ENCODE data around the gene EML4. TPM values are rescaled to one million over a fixed set of nuclear protein-coding genes. Genes with fewer than 3 reads are reported as not detected.

Gene EML4
- total and polyA plus RNA-seq, 10 of the 15 experiments (the other 5 are each of a cell fraction or from before 2014, with no cell fraction given), result 23.1 to 91.3 (median 77.4) TPM

DNA sequence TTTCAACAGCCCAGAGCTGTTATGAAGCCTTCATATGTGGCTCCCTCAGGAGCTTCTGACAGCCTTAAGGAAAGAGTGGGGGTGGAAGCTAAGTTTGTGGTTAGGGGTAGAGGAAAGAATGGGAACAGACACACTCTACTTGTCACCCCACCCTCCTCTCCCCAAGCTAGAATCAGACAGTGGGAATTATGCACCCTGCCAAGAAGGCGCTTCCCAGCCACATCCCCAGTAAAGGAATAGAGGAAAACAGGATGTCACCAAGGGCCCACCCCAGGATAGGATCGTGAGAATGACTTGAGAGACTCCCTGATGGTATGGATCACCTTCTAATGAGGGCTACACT is 32.4 kb upstream of the EML4 start (continued):
- TF ChIP-seq SRF (IDR thresholded peaks at IDR 0.05; ENCODE audit: low read depth in 2 of 2, low read length in 2 of 2) (no peak), KDM1A (IDR thresholded peaks at IDR 0.05; ENCODE audit: borderline replicate concordance) (no peak), ZSCAN29 (IDR thresholded peaks at IDR 0.05) (no peak), FOXK2 (IDR thresholded peaks at IDR 0.05) (no peak)

DNA sequence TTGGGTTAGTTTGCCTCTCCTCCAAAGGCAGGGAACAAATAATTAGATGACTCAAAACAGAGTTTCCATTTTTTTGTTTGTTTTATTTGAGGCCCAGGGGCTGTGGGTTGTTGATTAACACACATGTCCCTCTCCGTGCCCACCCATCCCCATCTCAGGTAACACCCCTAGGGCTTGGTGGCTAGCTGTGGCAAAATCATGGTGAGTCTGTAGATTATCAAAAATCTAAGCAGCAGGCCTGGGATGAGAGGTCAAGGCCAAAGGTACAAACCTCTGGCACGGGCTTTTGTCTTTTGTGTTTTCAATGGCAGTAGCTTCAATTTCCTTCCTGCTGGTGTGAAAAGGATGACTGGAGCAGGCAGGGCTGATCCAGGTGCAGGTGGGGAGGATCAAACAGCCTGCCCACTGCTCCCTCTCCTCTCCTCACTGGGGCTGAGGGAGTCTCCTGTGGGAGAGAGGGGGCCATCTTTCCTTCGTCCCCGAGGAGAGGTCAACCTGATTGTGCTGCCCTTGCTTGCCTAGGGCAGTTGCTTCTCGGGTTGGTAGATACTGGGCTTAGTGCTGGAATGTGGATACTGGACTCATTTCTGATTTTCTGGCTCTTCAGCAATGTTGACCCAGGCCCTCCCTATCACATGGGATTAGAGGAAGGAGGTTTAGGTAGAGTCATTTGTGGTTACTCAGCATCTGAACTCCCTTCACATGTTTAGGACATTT is 31.9 kb upstream of the EML4 start:
- H3K9ac ChIP-seq (ENCODE audit: control insufficient read depth, insufficient read depth, low read length), result no peak overlapping the region
- TF ChIP-seq MYB (IDR thresholded peaks at IDR 0.05; ENCODE audit: borderline replicate concordance, low read depth, low read length) (no peak), ZSCAN29 (IDR thresholded peaks at IDR 0.05) (no peak), SREBF2 (IDR thresholded peaks at IDR 0.05; ENCODE audit: low read length) (no peak), NR2C2 (IDR thresholded peaks at IDR 0.05; ENCODE audit: borderline replicate concordance, control insufficient read depth, insufficient read length, low read depth) (no peak), EZH2 (IDR thresholded peaks at IDR 0.05; ENCODE audit: borderline replicate concordance, control insufficient read depth, low read depth, low read length) (no peak)
- TF ChIP-seq, protein P1, sequence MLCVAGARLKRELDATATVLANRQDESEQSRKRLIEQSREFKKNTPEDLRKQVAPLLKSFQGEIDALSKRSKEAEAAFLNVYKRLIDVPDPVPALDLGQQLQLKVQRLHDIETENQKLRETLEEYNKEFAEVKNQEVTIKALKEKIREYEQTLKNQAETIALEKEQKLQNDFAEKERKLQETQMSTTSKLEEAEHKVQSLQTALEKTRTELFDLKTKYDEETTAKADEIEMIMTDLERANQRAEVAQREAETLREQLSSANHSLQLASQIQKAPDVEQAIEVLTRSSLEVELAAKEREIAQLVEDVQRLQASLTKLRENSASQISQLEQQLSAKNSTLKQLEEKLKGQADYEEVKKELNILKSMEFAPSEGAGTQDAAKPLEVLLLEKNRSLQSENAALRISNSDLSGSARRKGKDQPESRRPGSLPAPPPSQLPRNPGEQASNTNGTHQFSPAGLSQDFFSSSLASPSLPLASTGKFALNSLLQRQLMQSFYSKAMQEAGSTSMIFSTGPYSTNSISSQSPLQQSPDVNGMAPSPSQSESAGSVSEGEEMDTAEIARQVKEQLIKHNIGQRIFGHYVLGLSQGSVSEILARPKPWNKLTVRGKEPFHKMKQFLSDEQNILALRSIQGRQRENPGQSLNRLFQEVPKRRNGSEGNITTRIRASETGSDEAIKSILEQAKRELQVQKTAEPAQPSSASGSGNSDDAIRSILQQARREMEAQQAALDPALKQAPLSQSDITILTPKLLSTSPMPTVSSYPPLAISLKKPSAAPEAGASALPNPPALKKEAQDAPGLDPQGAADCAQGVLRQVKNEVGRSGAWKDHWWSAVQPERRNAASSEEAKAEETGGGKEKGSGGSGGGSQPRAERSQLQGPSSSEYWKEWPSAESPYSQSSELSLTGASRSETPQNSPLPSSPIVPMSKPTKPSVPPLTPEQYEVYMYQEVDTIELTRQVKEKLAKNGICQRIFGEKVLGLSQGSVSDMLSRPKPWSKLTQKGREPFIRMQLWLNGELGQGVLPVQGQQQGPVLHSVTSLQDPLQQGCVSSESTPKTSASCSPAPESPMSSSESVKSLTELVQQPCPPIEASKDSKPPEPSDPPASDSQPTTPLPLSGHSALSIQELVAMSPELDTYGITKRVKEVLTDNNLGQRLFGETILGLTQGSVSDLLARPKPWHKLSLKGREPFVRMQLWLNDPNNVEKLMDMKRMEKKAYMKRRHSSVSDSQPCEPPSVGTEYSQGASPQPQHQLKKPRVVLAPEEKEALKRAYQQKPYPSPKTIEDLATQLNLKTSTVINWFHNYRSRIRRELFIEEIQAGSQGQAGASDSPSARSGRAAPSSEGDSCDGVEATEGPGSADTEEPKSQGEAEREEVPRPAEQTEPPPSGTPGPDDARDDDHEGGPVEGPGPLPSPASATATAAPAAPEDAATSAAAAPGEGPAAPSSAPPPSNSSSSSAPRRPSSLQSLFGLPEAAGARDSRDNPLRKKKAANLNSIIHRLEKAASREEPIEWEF (IDR thresholded peaks at IDR 0.05; ENCODE audit: insufficient replicate concordance, low read depth, low read length), result no peak
- ChIA-PET POLR2A (interaction anchor here (0.6 to 2.4 kb wide), 7 partner anchors 7 to 149 kb away, joined by 3 to 13 read pairs (median 4); no protein-coding TSS in a partner anchor), RAD21 (ENCODE audit: unreplicated experiment) (interaction anchor here (0.7 to 2.6 kb wide), 4 partner anchors 29 to 37 kb away, joined by 3 to 11 read pairs (median 4); no protein-coding TSS in a partner anchor), CTCF (interaction anchor here (0.6 to 3.3 kb wide), 4 partner anchors 9 to 287 kb away, joined by 3 to 15 read pairs (median 5); no protein-coding TSS in a partner anchor), SMC1A (ENCODE audit: uncharacterized antibody, unreplicated experiment) (interaction anchor here (0.9 to 2.8 kb wide), 6 partner anchors 10 to 101 kb away, joined by 3 to 13 read pairs (median 8); no protein-coding TSS in a partner anchor)
- FAIRE-seq, result no peak
- intact Hi-C loops (cut with micrococcal nuclease; ENCODE audit: unreplicated experiment), result no loop called here
- WGBS (ENCODE audit: insufficient coverage, insufficient replicate concordance, low lambda C conversion rate, missing lambda C conversion rate), result 74% methylated on average over 5 of the region's 5 CpGs
- no peaks in the 10 kb centered on the region for H3K79me2 ChIP-seq (ENCODE audit: control insufficient read depth, insufficient read depth, low read length)
- no peak overlapping the region for H3K4me3 ChIP-seq
- no peaks in the 10 kb centered on the region for H3K9me3 ChIP-seq (replicated peaks; ENCODE audit: control insufficient read depth, insufficient read depth, low read length)
- no peaks in the 10 kb centered on the region for H3K27me3 ChIP-seq (replicated peaks in 1 of 2; ENCODE audit: control insufficient read depth in 2 of 2, insufficient read depth in 2 of 2, low read length in 1 of 2)
- in situ Hi-C loops (cut with MboI), result no loop called here
- no peaks in the 10 kb centered on the region for H3K36me3 ChIP-seq (ENCODE audit: control insufficient read depth in 2 of 2, insufficient read depth in 2 of 2, low read length in 1 of 2)
- no peak for ATAC-seq
- DNase-seq (ENCODE audit: low read depth, low spot score), result no peak
- no TSS peak for BruUV-seq (replicated peaks)
- no peak overlapping the region for H2AFZ ChIP-seq (ENCODE audit: control insufficient read depth, low read depth, low read length)
- no peak overlapping the region for H3K4me2 ChIP-seq (ENCODE audit: control insufficient read depth, insufficient read depth)
- H3K4me1 ChIP-seq (ENCODE audit: control insufficient read depth, insufficient read depth, low read length), result peaks cover 31% of the 10 kb centered on the region
- H3K27ac ChIP-seq (ENCODE audit: control insufficient read depth, insufficient read depth), result no peak overlapping the region
- no peaks in the 10 kb centered on the region for H4K20me1 ChIP-seq (ENCODE audit: control insufficient read depth, insufficient read depth)
